ENCODE measurements around the gene CD36.

GRCh38 chr7:80629023-80629422 is 9.4 kb upstream of the CD36 start:
- TF ChIP-seq POLR2AphosphoS5 (IDR thresholded peaks at IDR 0.05; ENCODE audit: low read depth, low read length): no peak
- no peak for TF ChIP-seq FOXP2 (optimal IDR thresholded peaks at IDR 0.05; ENCODE audit: borderline replicate concordance, extremely low read depth, extremely low read length, insufficient read depth)
- no peak for TF ChIP-seq REST (IDR thresholded peaks at IDR 0.05; ENCODE audit: insufficient read depth in 1 of 2, low read depth in 2 of 2, low read length in 2 of 2)
- no peak for TF ChIP-seq SIN3A (IDR thresholded peaks at IDR 0.05; ENCODE audit: borderline replicate concordance, insufficient read depth, low read length)
- no peak for TF ChIP-seq TAF1 (IDR thresholded peaks at IDR 0.05; ENCODE audit: borderline replicate concordance, insufficient read depth, low read length)

Data from PFSK-1 (cell line).